NCI-H2107 treated with DMSO at 0.1 percent for 48 hours (cell line): ENCODE measurements around the gene HEY2.
"Not testable (repeated sequence)": the region's sequence is repeated elsewhere in the genome, so short reads cannot be mapped to it uniquely, and the experiment has no call there.

Experiments used
- DNase-seq: peaks from one replicate; lab custom pipeline; 2025; ENCODE audit not compliant: unreplicated experiment; lab: John Stamatoyannopoulos, UW

HEY2 gene

DNA sequence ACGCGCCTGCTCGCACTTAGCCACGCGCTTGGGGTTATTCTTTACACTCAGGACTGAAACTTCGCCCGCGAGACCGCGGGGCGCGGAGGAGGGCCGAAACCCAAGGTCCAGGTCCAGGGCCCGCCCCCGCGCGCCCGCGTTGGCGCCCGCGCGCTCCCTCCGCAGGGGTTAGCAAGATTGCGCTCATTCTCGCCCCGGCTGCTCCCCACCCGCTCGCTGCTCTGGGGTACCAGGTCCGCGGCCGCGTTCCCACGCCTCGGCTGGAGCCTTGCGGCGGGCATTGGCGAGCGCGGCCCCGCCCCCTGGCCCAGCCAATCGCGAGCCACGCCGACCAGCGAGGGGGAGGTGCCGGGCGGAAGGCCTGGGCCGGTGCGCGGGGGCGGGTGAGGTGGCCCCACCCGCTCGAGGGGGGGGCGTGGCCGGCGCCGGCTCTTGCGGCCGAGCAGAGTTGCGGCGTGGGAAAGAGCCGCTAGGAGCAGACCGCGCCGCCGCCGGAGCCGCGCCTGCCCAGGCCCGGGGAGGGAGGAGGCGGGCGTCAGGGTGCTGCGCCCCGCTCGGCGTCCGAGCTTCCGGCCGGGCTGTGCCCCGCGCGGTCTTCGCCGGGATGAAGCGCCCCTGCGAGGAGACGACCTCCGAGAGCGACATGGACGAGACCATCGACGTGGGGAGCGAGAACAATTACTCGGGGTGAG lies at the start of gene HEY2:
TSS of gene HEY2 (plus strand) at position 460 of the 692 bp plus-strand sequence. CDS start at position 605, 145 bp downstream.
- peak; percentile 54 for DNase-seq

DNA sequence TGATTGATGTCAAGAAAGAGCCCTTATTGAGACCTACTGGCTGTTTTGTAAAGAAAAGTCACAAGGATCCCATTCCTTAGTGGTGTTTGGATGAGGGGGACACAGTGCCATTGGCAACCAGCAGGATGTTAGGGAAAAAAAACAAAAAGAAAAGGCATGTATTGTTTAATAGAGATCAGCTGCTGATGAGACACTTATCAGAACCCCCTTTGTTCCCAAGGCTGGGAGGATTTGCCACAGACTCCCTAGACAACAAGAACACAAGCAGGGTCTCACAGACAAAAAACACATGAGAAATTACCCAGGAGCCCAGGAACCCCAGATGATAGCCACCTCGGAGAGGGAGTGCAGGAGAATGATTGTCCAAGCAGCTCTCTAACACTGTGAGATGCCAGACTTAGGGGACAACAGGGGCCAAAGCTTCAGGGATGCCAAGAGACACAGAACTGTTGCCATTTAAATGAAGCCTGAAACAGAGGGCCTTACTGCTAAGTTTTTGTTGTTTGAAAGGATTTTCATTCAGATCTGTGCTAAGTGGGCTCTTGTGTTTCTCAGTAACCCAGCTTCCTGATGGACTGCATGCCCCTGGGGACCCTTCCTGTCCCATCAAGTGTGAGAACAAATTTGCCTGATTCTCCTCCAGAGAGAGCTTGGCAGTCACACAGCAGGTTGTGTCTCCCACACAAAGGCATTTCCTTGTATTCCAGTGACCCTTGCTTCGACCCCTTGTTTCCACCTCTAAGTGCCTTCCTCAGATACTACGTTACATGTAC lies 48.7 kb upstream of the HEY2 start:
- DNase-seq = no peak

DNA sequence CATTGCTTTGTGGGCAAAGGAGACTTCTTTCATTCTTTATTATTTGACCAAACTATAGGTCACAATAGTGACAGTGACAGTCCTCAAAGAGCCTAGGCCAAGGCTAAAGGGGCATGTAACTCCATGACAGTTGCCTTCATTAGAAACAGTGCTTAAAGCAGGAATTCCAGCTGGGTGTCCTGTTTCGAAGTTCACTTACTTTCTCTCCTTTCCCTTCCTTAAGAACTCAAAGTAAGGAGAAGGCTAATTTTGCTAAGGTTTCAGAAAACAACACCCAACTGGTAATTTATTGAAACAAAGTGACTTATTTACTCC lies 48.1 kb upstream of the HEY2 start:
- DNase-seq = no peak

DNA sequence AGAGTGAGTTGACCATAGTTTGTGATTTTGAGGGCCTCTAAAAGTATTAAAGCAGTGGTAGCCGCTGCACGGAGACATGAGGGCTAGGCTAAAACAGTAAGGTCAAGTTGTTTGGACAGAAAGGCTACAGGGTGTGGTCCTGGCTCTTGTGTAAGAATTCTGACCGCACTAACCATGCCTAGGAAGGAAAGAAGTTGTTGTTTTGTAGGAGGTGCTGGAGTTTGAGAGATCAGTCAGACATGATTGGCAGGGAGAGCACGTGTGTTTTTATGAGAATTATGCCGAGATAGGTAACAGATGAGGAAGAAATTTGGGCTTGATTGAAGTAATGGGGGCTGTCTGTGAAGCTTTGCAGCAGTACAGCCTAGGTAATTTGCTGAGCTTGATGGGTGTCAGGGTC lies 45.5 kb upstream of the HEY2 start:
- not testable (repeated sequence) for DNase-seq

DNA sequence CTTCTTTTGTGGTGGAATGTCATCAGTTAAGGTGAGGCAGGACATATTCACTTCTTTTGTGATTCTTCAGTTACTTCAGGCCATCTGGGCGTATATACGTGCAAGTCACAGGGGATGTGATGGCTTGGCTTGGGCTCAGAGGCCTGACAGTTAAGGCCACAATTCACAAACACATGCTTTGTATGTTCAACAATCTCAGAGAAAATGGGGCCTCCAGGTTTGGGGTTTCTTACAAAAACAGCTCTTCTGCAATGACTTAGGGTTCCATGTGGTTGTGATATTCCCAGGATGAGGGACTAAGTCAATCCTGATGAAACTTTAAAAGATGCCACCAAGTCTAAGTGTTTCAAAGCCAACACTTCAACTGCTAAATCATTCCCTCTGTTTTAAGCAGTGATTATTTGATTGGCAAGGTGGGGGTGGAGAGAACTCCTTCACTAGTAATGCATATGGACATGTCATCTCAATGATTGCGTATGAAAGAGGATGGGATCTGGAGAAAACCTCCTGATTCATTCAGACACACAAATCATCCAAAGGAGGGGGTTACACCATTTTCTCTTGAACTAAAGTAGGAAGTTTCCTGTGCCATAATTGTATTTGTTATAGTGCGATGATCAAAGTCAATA lies 41.7 kb upstream of the HEY2 start:
- no peak for DNase-seq

DNA sequence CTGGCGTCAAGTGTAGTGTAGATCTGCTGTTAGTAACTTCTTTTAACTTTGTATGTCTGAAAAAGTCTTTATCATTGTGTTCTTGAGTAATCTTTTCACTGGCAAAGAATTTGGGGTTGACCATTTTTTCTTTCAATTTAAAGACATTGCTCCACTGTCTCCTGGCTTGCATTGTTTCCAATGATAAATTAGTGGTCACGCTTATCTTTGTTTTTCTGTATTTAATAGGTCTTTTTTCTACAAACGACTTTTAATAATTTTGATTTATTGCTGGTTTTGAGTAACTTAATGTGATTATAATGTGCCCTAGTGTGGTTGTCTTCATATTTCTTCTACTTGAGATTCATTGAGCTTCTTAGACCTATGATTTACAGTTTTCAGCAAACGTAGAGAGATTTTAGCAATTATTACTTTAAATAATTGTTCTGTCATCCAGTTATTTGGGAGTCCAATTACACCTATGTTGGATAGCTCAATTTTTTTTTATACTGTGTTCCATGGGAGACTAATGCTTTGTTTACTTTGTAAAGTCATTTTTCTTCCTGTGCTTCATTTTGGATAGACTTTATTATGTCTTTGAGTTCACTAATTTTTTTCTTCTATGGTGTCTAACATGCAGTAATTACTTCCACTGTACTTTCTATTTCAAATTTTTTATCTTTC lies 38.3 kb upstream of the HEY2 start:
- no peak for DNase-seq

DNA sequence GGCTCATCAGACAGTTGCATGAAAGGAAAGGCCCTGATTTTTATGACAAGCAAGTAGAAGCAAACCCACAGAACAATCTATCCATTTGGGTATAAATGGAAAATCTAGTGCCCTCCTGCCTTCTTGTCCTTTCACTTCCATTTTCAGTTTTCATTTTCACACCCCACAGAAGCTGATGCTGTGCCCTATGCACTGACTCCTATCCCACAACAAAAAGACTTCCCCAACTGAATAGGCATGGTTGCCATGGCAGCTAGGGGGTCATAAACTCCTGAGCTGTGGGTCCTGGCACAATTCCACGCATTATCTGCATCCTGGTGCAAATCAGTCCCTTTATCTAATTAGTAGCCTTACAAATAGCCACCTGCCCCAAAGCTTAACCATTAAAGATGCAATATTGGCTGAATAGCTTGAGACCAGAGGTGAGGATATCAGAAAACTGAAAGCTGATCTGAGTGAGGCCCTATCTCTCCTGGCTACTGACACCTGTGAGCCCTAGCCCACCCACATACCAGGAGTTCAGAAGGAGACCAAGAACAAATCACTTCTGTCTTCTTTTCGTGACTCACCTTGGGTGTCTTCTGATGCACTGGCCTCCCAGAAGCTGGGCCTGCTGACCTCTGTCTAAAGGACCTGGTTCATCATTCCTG lies 34.9 kb upstream of the HEY2 start:
- DNase-seq = no peak

DNA sequence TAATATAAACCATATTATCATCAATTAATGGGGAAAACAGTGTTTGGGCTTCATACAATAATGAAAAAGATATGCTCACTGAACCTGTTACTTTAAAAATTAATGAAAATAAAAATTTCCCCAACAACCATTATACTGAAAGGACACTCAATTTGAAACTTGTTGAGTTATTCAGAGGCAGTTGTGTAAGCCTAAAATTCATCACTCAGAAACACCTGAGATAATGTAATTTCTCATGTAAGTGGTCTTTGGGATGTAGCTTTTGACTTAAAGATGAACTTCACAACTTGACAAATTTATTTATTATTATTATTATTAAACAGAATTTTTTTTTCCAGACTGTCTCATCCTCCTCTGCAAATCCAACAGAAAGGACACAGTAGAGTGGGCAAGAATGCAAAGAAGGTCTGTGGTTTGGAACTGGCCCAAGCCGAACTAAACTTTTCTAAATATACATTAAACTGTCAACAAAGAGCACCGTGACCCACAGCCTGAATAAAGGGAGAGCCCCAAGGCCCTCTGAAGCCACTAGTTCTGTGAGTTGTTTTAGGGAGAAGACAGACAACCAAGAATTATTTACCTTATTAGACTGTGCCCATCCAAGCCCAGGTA lies 32.2 kb upstream of the HEY2 start:
- no peak for DNase-seq

DNA sequence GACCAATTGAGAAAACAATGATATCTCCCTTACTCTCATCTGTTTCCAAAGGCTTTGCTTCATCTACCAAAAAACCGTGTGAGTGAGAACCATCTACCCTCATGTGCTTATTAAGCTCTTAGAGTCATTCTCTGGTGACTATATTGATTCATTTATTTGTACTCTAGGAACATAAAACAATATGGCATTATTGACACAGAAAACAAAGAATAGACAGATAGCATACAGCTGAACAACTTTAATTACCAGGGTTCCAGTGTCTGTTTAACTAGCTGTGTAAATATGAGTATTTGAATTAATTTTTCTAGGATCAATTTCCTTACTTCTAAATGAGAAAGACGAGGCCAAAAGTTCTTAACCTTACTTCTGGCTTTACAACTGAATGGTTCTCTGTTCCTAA lies 31.3 kb upstream of the HEY2 start:
- no peak for DNase-seq

DNA sequence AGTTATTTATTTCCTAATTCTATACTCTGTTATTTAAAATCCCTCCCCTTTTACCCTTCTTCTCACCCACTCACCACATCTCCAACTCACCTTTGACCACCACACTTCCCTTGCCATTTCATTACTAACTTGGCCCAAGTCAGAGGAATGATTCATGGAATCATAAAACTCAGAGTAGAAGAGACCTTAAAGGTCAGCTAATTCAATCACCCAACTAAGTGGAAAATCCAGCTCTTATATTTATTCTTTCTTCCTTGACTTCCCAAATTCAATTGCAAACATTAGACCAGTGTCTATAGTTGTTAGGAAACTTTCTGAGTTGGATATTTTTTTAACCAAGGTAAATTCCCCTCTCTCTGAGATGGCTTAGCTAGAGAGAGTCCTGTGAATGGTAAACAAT lies 26.5 kb upstream of the HEY2 start:
- DNase-seq = no peak

DNA sequence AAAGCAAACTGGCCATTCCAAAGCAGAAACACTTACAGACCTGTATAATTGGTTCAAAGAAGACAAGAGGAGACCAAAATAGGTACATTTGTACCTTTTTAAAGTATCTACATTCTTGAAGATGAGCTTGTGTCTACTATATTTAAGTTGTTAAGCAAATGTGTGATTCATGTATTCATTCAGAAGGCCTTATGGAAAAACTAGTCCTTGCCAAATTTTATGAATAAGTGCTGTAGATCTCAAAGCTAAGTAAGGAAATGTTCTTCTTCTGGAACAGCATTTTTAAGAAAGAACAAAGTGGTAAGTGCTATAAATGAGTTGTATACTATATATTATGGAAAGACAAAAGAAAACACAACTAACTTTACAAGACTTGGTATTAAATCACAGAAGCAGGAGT lies 22.2 kb upstream of the HEY2 start:
- DNase-seq = no peak

DNA sequence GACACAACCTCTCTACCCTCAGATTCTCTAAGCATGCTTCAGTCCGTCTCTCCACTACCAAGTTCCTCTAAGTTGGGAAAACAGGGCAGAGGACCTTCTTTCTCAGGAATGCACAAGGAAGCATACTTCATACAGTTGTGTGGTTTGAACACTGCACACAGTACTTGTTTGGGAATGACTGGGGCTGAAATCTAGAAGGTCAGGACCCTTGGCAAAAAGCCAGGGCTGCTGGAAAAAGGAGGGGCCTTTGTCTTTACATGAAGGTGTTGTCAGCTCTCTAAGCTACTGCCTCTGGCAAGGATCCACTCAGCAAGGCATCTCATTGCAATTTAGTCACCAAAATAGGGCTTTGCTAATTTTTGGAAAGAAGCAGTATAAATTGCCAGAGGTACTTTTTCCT lies 20.7 kb upstream of the HEY2 start:
- DNase-seq = no peak

DNA sequence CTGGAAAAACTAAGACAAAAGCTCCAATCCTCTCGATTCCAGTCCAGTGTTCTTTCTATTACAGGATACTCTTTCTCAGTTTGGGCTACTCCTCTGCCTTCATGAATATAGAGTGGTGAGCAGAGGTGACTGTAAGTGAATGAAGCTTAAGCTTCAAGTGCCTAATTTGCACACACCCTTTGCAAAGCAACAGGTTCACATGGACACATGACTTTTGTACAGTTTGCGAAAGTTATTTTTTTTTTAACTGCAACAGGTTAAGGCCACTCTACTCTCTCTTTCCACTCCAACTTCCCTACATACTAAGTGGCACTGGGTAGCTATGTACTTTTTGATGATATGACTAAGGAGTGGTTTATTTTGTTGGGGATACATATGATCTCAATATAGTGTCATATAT lies 19.4 kb upstream of the HEY2 start:
- DNase-seq = no peak

DNA sequence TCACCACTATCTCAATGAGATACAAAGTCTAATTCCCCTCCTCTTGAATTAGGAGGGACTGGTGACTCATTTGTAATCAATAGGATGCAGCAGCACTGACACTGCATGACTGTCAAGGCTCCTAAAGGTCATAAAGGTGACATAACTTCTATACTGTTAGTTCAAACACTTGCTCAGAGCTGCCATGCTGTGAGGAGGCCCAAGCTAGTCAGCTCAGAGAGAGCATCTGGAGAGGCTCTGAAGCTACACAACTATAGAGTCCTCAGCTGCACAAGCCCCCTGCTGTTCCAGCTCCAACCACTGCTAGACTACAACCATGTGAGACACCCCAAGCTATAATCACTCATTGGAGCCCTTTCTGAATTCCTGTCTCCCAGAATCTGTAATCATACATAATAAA lies 17.0 kb upstream of the HEY2 start:
- DNase-seq = no peak

DNA sequence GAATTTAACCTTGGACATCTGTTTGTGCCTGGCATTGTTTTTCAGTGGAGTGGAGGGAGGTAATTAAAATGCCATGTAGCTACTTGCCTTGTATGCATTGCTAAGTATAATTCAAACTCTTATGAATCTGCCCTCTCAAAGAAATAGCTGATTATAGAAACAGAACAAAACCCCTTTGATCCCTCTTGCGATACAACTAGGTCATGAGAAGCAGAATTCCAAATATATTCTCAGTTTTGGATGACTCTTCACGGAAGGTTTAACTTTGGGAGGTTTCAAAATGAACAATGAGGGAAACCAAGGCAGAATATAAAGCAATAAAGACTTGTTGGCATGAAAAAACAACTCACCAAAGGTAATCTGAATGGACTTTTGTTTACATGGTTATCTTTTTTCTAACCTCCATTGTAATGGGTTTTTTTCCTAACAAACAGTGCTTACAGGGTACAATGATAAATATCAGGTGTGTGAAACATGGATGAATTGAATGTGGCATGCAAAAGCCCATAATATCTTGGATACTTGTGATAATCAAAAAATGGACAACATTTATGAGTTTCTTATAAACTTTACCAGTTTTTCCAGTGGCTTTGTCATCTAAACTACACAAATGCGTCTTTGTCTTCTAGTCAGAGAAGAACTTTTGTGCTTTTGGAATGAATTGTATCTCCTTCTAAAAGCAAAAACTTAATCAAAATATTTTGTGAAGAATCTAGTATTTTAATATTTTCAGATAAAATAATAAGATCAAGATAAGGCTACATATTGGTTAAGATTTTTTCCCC lies 15.7 kb upstream of the HEY2 start:
- no peak for DNase-seq

DNA sequence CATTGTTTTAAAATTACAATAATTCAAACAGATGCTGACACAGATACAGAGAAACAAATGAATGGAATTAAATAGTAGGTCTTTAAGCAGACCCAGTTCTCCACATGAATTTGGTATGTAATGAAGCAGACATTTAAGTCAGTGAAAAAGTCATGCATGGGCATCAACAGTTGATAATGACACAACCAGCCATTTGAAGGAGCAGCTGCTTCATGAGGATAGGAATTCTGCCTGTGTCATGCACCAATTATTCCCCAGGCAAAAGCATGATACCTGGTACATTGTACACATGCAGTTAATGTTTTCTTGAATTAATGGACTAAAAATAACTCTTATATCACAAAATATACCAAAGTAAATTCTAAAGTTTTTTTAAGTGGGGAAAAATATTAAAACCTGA lies 11.2 kb upstream of the HEY2 start:
- no peak for DNase-seq

DNA sequence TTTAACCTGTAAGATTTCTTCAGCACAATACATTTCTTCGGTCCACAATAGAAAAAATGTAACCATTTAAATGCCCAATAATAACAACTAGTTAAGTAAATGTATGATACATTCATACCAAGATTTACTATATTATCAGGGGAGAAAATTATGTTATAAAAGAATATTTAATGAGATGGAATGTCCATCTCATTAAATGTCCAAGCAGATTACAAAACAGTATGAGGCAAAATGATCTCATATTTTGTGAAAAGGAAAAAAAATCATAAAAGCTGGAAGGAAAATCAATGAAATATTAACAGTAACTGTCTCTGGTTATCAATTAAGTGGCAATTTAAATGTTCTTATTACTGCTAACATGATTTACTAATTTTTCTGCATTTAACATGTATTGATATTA lies 10.1 kb upstream of the HEY2 start:
- no peak for DNase-seq

DNA sequence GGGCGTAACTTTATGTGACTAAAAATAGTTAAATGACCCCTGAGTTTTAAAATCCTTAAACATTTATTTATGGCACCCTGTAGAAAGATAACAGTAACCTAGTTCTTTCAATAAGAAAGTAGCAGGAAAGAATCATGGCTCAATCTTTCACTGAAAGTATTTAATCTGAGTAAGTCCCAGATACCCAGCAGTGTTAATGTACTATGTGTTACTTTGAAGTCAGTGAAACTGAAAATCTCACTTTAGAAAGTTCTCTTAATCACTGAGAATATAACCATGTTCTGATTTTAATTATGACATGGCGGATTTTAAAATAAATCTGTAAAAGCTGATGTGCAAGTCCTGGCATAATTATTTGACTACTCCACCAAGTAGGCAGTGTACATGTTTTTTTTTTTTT lies 8.1 kb upstream of the HEY2 start:
- no peak for DNase-seq

DNA sequence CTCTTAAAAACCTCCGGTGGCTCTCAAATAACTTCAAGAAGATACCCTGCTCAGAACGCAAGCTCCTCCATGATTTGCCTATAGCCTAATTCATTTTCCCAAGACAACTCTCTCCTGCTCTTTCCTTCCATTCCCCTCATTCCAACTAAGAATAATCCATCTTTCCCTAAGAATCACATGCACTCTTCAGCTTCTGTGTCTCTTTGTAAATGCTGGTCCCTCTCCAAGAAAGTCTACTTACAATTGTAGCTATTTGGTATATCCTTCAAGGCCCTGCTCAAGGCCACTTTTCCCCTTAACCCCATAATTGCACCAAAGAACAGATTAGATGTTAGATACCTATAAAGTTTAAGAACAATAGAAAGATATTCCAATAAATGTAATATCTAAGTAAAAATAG lies 7.4 kb upstream of the HEY2 start:
- no peak for DNase-seq

DNA sequence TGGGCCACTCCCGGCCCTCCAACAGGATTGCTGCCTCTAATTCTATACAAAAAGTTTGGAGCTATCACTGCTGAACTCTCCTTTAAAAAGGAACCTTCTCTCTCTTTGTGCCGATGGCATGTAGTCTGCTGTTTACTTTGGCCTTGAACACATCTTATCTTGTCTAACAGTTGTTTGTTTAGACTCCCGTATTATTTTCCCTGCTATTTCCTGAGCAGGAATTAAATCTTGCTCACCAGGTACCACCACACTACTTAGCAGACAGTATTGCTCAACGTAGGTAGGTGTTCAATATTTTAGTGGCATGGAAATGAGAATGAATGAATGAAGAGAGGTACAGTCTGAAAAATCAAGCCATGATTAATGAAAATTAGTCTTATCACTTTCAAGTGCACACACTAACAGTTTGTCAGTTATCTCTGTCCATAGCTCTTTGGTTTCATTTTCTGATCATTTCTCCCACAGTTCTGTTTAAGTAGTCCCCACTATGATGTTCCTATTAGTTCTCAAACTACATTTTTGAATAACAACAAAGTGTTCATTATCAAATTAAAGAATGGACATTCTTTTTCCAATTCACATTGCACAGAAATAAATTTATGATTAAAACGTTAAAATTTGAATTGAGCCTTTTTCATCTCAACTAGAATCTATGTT lies 6.8 kb upstream of the HEY2 start:
- no peak for DNase-seq
